Measurements from ENCODE around the gene ACTR3.

- TF ChIP-seq CTCF (IDR thresholded peaks at IDR 0.05; ENCODE audit: insufficient read depth, low read length) (no peak), SPI1 (IDR thresholded peaks at IDR 0.05; ENCODE audit: borderline replicate concordance, low read depth) (no peak), POLR2AphosphoS5 (IDR thresholded peaks at IDR 0.05; ENCODE audit: low read depth) (no peak), REST (IDR thresholded peaks at IDR 0.05; ENCODE audit: insufficient replicate concordance, low read depth) (no peak), GABPA (IDR thresholded peaks at IDR 0.05; ENCODE audit: low read depth) (no peak)
These were observed 44.6 kb upstream of the ACTR3 start for GRCh38 chr2:113845261-113845660.

All from HL-60 (cell line).